DOHH2 (cell line): ENCODE data around the gene PLA2G10.

Source experiments
- CTCF ChIP-seq: fragments of 200-600 bp; sonication (generic); IDR thresholded peaks from one replicate; pipeline ENCODE4 v1.5.1; 2014; ENCODE audit warnings: antibody characterized with exemption, mild to moderate bottlenecking, low read depth, low read length; ENCODE audit not compliant: poor library complexity, severe bottlenecking
- EZH2phosphoT487 ChIP-seq: fragments of 200-600 bp; sonication (generic); IDR thresholded peaks from 2 replicates; pipeline ENCODE4 v1.6.1; 2017; ENCODE audit warnings: borderline replicate concordance, mild to moderate bottlenecking, antibody characterized with exemption, low read length, moderate library complexity, mixed read lengths

GRCh38 chr16:14667347-14668266 is 26.5 kb downstream of the PLA2G10 start:
- no peak for TF ChIP-seq CTCF
- no peak for TF ChIP-seq EZH2phosphoT487
